ENCODE data around the gene IP6K3.

IP6K3 gene

DNA sequence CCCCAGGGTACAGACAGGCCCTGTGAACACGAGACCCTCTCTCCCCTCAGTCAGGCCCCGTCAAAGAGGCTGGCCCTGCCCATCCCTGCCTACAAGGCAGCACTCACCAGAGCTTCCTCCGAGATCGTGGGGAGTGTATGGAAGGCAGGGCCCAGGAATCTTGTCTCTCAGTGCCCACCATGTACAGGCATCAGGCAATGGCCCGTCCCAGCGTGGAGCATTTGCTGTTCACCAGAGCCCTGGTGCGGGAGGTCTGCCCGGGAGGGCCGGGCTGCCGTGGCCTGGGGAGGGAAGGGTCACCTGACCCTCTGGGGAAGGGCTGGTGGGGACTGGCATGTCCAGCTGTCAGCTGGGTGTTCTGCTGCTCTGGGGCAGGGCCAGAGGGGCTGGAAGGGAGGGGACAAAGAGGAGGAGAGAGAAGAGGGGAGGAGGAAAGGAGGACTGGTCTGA, at the start of gene IP6K3:
IP6K3 (minus strand) TSS at position 255 of the 450 bp plus-strand sequence. CDS start 11,429 bp downstream, outside the sequence.
- DNase-seq (ENCODE audit: low read depth): no peak

DNA sequence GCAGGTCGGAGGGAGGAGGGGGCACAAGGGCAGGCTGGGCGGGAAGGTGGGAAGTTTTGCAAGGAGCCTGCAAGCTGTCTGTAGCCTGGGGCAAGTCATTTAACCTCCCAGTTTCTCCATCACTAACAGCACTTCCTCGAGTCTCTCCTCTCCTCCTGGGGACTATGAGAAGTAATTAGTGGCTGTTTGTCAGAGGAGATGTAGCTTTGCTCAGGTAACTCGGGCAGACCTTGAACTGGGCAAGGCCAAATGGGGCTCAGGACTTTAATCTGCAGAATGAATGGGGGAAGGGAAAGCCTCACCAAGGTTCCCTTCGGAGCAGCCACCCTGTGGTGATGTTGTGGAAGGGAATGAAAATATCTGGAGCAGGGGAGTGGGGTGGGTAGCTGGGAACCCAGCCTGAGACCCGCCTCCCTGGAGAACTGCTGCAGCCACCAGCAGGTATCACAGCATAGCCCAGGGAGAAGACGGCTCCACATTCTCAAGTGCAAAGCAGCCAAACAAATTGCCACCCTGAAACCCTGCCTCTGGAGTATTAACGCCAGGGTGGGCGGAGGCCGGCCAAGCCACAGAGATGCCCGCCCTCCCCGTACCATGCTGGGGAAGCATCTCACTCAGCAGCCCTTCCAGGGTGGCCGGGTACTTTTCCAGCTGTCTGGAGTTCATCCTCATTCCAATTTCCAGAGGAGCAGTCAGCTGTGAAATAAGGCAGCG, 48.4 kb upstream of the IP6K3 start:
- DNase-seq (ENCODE audit: low read depth): no peak

DNA sequence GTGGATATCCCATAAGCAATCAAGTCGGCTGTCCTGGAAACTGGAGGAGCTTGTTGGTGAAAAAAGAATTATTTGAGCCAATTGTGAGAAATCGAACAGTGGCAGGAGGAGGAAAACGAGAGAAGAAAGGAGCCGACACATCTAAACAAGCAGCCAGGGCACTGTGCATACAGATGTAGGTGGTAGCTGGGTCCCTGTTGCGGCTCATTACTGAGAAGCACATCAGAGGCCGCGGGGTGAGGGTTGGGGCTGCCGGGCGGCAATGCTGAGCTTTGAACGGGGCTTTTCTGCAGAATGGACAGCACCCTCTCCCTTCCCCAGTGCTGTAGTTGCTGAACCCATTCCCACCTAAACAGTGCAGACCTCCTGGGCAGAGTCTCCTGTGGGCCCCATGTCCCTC, 46.3 kb upstream of the IP6K3 start:
- no peak for DNase-seq (ENCODE audit: low read depth)

GRCh38 chr6:33791620-33792019, 44.9 kb upstream of the IP6K3 start:
- no peak for DNase-seq (ENCODE audit: low read depth)

DNA sequence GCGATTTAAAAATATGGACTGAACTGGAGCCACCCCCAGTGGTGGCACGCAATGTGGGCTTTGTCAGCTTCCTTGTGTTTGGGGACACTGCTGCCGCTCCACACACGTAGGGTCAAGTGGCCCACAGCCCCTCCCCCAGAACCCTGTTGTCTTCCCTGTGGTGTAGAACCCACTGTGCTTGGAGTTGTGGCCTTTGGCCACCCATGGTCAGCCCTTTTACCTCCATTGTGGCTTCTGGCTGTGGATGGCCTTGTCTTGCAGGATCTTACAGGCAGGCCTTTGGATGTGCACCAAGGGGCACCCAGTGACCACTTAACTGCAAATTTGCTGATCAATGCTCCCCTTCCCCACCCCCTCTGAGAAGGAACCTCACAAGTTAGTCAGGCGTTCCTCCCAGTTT, 44.2 kb upstream of the IP6K3 start:
- no peak for DNase-seq (ENCODE audit: low read depth)

- no peak for DNase-seq (ENCODE audit: low read depth)
Measured at GRCh38 chr6:33790379-33790778, 43.7 kb upstream of the IP6K3 start.

DNA sequence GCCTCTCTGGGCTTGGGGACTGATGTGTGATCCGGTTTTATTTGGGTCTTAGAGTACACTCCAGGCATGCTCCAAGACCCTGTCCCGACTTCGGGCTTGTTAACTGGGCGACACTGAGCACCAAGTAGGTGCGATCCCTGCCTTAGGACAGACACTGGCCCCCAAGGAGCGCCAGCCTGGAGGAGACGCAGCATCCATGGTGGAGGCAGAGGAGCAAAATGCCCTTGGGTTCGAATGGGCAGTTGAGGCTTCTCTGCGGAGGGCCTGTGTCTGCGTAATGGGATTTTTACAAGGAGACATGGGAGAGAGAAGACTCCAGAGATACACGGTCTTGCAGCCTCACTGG, 42.8 kb upstream of the IP6K3 start:
- no peak for DNase-seq (ENCODE audit: low read depth)

DNA sequence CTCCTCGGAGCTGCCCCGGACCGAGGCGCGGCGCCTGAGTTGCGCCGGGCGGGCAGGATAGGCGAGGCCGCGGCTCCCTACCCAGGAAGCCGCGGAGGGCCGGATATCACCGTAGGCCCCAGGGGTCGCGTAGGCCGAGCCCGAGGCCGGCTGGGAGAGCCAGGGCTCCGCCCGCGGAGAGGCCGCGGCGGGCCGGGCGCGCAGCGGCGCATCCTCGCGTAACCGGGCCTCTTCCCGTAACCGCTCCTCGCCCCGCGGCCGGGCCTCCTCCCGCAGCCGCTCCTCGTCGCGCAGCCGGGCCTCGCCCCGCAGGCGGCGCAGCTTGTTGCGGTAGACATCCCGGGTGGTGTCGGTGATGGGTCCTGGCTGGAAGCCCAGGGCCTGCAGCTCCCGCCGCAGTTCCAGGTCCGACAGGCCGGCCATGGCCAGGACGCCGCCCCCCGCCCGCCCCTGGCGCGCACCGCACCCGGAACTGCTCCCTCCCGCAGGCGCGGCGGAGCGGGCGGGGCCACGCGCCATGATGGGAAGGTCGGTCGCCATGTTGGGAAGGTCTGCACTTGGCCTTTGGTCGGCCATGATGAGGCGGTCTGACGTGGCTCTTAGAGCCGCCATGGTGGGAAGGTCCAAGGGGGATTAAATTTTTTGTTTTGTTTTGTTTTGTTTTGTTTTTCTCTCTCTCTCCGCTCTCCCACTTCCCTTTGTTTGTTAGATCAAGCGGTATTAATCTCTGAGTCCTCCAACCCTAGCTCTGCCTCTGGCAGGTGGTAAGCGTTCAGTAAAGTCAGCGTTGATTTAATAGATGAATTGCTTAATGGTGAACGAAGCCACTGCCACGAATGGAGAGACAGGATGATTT, 42.2 kb upstream of the IP6K3 start, which contains the start of gene LEMD2:
LEMD2 (minus strand) TSS at position 437 of the 856 bp plus-strand sequence; CDS start at position 423, 14 bp downstream.
- peak; percentile 87 for DNase-seq (ENCODE audit: low read depth)

- DNase-seq (ENCODE audit: low read depth): peak; percentile 38
Measured at GRCh38 chr6:33787954-33788693, 41.4 kb upstream of the IP6K3 start.

- no peak for DNase-seq (ENCODE audit: low read depth)
Measured at GRCh38 chr6:33787346-33787953, 40.7 kb upstream of the IP6K3 start.

- DNase-seq (ENCODE audit: low read depth): no peak
Measured at GRCh38 chr6:33786736-33787135, 40.0 kb upstream of the IP6K3 start.

GRCh38 chr6:33785778-33786177, 39.1 kb upstream of the IP6K3 start:
- no peak for DNase-seq (ENCODE audit: low read depth)

- DNase-seq (ENCODE audit: low read depth): no peak
Measured at GRCh38 chr6:33784787-33785186, 38.1 kb upstream of the IP6K3 start.

- no peak for DNase-seq (ENCODE audit: low read depth)
Measured at GRCh38 chr6:33783781-33784520, 37.2 kb upstream of the IP6K3 start.

GRCh38 chr6:33782561-33782960, 35.9 kb upstream of the IP6K3 start:
- no peak for DNase-seq (ENCODE audit: low read depth)

GRCh38 chr6:33781131-33781975, 34.6 kb upstream of the IP6K3 start:
- no peak for DNase-seq (ENCODE audit: low read depth)

DNA sequence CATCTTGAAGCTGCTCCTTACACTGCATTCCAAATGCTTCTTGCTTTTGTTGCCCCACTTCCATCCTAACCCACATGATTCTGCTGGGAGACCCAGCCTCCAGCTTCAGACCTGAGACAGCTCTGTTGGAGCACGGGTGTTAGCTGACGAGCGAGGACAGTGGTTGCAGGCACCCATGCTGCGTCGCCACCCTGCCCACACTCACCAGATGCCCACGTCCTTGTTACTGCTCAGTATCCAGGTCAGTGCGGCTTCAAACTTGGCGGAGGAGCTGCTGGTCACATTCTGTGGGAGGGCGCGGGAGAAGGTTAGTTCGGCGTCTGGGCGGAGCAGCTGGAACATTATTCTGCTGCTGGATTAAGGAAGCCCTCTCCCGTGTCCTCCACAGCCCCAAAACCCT, 33.2 kb upstream of the IP6K3 start:
- DNase-seq (ENCODE audit: low read depth): no peak

DNA sequence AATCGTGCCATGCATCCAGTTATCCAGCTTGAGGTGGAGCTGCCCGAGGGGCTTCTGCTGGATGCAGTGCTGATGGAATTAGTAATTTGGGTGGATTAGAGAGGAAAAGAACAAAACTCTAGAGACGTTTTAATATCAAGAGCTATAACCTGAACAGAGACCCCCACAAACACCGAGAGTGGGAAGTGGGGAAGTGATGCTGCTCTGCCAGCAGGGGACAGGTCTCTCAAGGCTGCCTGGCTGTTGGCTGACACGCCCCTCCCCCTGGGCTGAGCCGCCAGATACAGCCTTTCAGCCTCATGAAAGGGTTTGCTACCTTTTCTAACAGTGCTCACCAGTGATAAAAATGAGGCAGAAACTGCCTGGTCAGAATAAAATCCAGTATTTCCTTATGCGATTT, 32.6 kb upstream of the IP6K3 start:
- no peak for DNase-seq (ENCODE audit: low read depth)

DNA sequence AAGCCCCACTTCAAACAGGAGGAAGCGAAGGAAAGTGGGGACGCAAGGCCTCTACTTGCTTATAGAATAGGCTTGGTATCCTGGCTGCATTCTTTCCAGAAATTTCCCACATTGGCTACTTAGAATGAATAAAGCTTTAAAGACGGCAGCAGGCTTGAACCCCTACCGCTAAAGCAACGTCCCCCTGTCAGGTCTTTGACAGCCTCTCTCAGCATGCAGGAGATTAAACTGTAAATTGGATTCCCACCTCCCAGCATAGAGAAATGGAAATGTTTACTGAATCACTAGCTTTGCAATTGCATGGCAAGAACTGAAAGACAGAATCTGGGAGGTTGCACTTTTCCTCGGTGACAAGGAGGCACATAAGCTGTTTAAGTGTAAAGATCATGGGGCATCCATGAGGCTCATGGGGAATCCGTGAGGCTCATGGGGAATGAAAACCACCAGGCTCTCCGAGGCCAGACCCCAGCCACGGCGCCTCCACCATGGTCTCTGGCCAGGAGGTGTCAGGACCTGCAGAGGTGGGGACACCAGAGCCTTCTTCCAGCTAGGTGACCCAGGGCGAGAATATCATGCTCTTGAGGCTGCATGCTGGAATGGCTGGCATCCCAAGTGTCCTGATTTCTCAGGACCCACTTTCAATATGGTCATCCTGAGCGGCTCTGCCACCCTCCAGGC, 31.9 kb upstream of the IP6K3 start:
- DNase-seq (ENCODE audit: low read depth): no peak

All from activated gamma-delta T cell treated with anti-CD3 and anti-CD28 coated beads, Interleukin-2, amount 50 U/mL, for 16 hours (primary cell).